ENCODE measurements around the gene PICALM. TPM values are rescaled to one million over a fixed set of nuclear protein-coding genes. Genes with fewer than 3 reads are reported as not detected.

PICALM gene
- total and polyA plus RNA-seq, 9 of the 15 experiments (the other 6 are each of a cell fraction or from before 2014, with no cell fraction given) = 41.3 to 990 (median 309) TPM

DNA sequence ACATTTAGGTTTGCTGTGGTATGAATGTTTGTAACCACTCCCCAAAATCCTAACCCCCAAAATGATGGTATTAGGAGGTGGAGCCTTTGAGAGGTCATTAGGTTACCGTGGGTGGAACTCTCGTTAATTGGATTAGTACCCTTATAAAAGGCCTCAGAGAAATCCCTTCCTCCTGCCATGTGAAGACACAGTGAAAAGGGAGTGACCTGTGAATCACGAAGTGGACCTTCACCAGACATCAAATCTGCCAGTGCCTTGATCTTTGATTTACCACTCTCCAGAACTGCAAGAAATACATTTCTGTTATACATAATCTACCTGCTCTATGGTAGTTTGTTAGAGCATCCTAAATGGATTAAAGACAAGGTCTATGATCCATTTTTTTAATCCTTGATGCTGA is 12.6 kb upstream of the PICALM start (continued):
- TF ChIP-seq, protein P1, sequence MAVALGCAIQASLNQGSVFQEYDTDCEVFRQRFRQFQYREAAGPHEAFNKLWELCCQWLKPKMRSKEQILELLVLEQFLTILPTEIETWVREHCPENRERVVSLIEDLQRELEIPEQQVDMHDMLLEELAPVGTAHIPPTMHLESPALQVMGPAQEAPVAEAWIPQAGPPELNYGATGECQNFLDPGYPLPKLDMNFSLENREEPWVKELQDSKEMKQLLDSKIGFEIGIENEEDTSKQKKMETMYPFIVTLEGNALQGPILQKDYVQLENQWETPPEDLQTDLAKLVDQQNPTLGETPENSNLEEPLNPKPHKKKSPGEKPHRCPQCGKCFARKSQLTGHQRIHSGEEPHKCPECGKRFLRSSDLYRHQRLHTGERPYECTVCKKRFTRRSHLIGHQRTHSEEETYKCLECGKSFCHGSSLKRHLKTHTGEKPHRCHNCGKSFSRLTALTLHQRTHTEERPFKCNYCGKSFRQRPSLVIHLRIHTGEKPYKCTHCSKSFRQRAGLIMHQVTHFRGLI (CRISPR knock-in tag; IDR thresholded peaks at IDR 0.05) = no peak
- TF ChIP-seq RAD51 (IDR thresholded peaks at IDR 0.05; ENCODE audit: borderline replicate concordance, low read depth) = no peak
- TF ChIP-seq, protein P2, sequence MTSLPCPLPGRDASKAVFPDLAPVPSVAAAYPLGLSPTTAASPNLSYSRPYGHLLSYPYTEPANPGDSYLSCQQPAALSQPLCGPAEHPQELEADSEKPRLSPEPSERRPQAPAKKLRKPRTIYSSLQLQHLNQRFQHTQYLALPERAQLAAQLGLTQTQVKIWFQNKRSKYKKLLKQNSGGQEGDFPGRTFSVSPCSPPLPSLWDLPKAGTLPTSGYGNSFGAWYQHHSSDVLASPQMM (CRISPR knock-in tag; IDR thresholded peaks at IDR 0.05) = no peak
- no peak for TF ChIP-seq SPI1 (IDR thresholded peaks at IDR 0.05; ENCODE audit: borderline replicate concordance, low read depth, low read length)
- TF ChIP-seq NR4A1 (CRISPR knock-in tag; IDR thresholded peaks at IDR 0.05) = no peak
- no peak for TF ChIP-seq NR4A1 (tag; IDR thresholded peaks at IDR 0.05)

DNA sequence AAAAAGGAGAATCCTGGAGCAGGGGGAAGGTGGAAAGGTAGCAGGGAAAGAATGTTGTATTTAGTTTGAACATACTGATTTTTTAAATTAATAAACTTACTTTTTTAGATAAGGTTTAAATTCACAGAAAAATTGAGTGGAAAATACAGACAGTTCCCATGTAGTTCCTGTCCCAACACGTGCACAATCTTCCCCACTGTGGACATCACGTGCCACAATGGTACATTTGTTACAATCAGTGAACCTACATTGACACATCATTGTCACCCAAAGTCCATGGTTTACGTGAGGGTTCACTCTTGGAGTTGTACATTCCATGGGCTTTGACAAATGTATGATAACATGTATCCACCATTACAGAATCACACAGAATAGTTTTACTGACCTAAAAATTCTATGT is 10.5 kb upstream of the PICALM start:
- Histone ChIP-seq H3K9me3 (replicated peaks; ENCODE audit: control insufficient read depth, insufficient read depth, low read depth, low read length) (no peaks in the 10 kb centered on the region), H3K9me1 (ENCODE audit: control insufficient read depth, insufficient read depth, low read length) (no peaks in the 10 kb centered on the region), H3K4me2 (ENCODE audit: insufficient read depth, low read length) (no peak overlapping the region), H3K4me1 (replicated peaks in 1 of 2; ENCODE audit: control insufficient read depth in 2 of 2, insufficient read depth in 2 of 2, low read length in 2 of 2) (no peaks in the 10 kb centered on the region; a peak in 2 of 5 replicates), H3K9ac (ENCODE audit: insufficient read depth in 1 of 2, low read depth in 2 of 2, low read length in 2 of 2) (no peak overlapping the region), H2AFZ (ENCODE audit: low read depth, low read length) (peak overlapping the region; percentile 64; the same call in 1 of the 2 replicates), H3K36me3 (ENCODE audit: control insufficient read depth, insufficient read depth, low read length) (no peaks in the 10 kb centered on the region), H3K4me3 (no peak overlapping the region), H4K20me1 (replicated peaks; ENCODE audit: control insufficient read depth, insufficient read depth, low read length) (no peaks in the 10 kb centered on the region), H3K79me2 (ENCODE audit: control insufficient read depth, insufficient read depth, low read length) (no peaks in the 10 kb centered on the region), H3K27ac (ENCODE audit: extremely low read depth, low read depth, low read length) (no peak overlapping the region), H3K27me3 (ENCODE audit: control insufficient read depth in 2 of 2, insufficient read depth in 2 of 2, low read length in 2 of 2) (no peaks in the 10 kb centered on the region)
- no peak for DNase-seq (ENCODE audit: extremely low read depth in 1 of 4, low spot score in 3 of 4)
- 52% methylated on average over 3 of the region's 3 CpGs for WGBS (ENCODE audit: insufficient coverage, low coverage, missing lambda C conversion rate)
- in situ Hi-C loops (cut with MboI) (no loop called here), intact Hi-C loops (cut with micrococcal nuclease) (no loop called here)
- BruUV-seq (replicated peaks) = no TSS peak
- FAIRE-seq = no peak
- ATAC-seq = no peak; the same call in 2 of the 3 replicates
- POLR2A ChIA-PET = interaction anchor here (2.4 kb wide), 1 partner anchor 10 kb away, joined by 9 read pairs; the partner anchor contains the start of gene PICALM
- peak; percentile 52; the same call in 1 of the 2 replicates for TF ChIP-seq BHLHE40 (IDR thresholded peaks at IDR 0.05; ENCODE audit: low read length)
- TF ChIP-seq, protein P3, sequence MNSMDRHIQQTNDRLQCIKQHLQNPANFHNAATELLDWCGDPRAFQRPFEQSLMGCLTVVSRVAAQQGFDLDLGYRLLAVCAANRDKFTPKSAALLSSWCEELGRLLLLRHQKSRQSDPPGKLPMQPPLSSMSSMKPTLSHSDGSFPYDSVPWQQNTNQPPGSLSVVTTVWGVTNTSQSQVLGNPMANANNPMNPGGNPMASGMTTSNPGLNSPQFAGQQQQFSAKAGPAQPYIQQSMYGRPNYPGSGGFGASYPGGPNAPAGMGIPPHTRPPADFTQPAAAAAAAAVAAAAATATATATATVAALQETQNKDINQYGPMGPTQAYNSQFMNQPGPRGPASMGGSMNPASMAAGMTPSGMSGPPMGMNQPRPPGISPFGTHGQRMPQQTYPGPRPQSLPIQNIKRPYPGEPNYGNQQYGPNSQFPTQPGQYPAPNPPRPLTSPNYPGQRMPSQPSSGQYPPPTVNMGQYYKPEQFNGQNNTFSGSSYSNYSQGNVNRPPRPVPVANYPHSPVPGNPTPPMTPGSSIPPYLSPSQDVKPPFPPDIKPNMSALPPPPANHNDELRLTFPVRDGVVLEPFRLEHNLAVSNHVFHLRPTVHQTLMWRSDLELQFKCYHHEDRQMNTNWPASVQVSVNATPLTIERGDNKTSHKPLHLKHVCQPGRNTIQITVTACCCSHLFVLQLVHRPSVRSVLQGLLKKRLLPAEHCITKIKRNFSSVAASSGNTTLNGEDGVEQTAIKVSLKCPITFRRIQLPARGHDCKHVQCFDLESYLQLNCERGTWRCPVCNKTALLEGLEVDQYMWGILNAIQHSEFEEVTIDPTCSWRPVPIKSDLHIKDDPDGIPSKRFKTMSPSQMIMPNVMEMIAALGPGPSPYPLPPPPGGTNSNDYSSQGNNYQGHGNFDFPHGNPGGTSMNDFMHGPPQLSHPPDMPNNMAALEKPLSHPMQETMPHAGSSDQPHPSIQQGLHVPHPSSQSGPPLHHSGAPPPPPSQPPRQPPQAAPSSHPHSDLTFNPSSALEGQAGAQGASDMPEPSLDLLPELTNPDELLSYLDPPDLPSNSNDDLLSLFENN (IDR thresholded peaks at IDR 0.05; ENCODE audit: low read depth in 2 of 2, low read length in 2 of 2) = no peak
- CTCF ChIA-PET (ENCODE audit: low intra/inter-chr PET ratio) = no interaction called here

Measured in K562 (cell line).